Neural crest cell (in vitro differentiated cells): ENCODE results near the gene SART3. TPM values are rescaled to one million over a fixed set of nuclear protein-coding genes. Genes with fewer than 3 reads are reported as not detected.

ENCODE experiments used
- DNase-seq: peaks from one replicate; pipeline ENCODE4 v3.0.0; 2021; ENCODE audit warnings: low read depth, mixed read lengths, low spot score
- H3K27ac Mint-ChIP-seq: one replicate; pipeline ENCODE4 v1.8.0; 2021; ENCODE audit warnings: mild to moderate bottlenecking, mixed read lengths; ENCODE audit not compliant: unreplicated experiment
- H3K27me3 Mint-ChIP-seq: 2 replicates; pipeline ENCODE4 v1.8.0; 2021; ENCODE audit warnings: low read depth, mild to moderate bottlenecking, mixed read lengths
- H3K36me3 Mint-ChIP-seq: 2 replicates; pipeline ENCODE4 v1.8.0; 2021; ENCODE audit warnings: low read depth, mild to moderate bottlenecking, mixed read lengths
- H3K4me1 Mint-ChIP-seq: 2 replicates; pipeline ENCODE4 v1.8.0; 2021; ENCODE audit warnings: mixed read lengths
- H3K4me3 Mint-ChIP-seq: one replicate; pipeline ENCODE4 v1.8.0; 2021; ENCODE audit warnings: mild to moderate bottlenecking, mixed read lengths
- H3K9me3 Mint-ChIP-seq: 2 replicates; pipeline ENCODE4 v1.8.0; 2021; ENCODE audit warnings: mixed read lengths
- total RNA-seq: library from RNA; stranded (reverse); gene quantifications from 2 replicates; pipeline ENCODE4 v1.2.1, GENCODE V29; 2021
- TF ChIP-seq, protein P1 (sequence below): fragments of 200-600 bp; sonication (generic); conservative IDR thresholded peaks from 2 replicates; pipeline ENCODE4 v1.5.0; 2021; ENCODE audit warnings: antibody characterized with exemption, mild to moderate bottlenecking

SART3 gene
- total RNA-seq, 1 donor from 2014 or later, result 89.5 TPM

DNA sequence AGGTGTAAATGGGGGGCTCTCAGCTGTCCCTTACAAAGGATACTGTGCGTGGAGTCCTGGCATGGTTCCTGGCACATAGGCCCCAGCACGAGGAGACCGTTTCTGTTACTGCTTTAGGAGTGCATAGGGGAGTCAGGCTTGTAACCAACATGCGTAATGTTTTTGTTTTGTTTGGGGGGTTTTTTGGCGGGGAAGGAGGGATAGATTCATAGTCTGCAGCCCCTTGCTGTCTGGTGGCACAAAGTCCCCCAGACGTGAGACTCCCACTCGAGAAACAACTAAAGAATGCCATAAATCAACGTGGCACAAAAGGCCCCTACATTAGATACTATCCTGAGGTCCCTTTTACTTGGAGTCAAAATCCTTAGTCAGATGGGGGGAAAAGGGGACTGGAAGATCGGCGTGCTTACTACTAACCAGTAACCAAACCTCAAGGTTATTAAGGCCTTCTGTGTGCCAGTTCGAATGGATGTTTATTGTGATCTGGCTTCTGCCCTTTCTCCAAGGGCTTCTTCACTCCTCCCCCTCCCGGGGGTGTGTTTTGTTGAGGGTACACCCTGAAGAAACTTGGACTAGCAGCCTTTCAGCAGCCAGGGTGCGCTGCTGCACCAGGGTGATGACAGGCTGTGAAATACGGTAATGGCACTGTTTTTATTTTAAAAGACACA lies 2.3 kb upstream of the SART3 start:
- H3K27ac Mint-ChIP-seq, result peak overlapping the region; percentile 97
- H3K9me3 Mint-ChIP-seq, result no peaks in the 10 kb centered on the region
- H3K4me3 Mint-ChIP-seq, result peak overlapping the region; percentile 100
- peaks cover 1% of the 10 kb centered on the region for H3K36me3 Mint-ChIP-seq
- no peaks in the 10 kb centered on the region for H3K27me3 Mint-ChIP-seq
- DNase-seq, result peak; percentile 64
- TF ChIP-seq, protein P1, sequence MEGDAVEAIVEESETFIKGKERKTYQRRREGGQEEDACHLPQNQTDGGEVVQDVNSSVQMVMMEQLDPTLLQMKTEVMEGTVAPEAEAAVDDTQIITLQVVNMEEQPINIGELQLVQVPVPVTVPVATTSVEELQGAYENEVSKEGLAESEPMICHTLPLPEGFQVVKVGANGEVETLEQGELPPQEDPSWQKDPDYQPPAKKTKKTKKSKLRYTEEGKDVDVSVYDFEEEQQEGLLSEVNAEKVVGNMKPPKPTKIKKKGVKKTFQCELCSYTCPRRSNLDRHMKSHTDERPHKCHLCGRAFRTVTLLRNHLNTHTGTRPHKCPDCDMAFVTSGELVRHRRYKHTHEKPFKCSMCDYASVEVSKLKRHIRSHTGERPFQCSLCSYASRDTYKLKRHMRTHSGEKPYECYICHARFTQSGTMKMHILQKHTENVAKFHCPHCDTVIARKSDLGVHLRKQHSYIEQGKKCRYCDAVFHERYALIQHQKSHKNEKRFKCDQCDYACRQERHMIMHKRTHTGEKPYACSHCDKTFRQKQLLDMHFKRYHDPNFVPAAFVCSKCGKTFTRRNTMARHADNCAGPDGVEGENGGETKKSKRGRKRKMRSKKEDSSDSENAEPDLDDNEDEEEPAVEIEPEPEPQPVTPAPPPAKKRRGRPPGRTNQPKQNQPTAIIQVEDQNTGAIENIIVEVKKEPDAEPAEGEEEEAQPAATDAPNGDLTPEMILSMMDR, result peak; percentile 88
- H3K4me1 Mint-ChIP-seq, result peaks cover 34% of the 10 kb centered on the region

DNA sequence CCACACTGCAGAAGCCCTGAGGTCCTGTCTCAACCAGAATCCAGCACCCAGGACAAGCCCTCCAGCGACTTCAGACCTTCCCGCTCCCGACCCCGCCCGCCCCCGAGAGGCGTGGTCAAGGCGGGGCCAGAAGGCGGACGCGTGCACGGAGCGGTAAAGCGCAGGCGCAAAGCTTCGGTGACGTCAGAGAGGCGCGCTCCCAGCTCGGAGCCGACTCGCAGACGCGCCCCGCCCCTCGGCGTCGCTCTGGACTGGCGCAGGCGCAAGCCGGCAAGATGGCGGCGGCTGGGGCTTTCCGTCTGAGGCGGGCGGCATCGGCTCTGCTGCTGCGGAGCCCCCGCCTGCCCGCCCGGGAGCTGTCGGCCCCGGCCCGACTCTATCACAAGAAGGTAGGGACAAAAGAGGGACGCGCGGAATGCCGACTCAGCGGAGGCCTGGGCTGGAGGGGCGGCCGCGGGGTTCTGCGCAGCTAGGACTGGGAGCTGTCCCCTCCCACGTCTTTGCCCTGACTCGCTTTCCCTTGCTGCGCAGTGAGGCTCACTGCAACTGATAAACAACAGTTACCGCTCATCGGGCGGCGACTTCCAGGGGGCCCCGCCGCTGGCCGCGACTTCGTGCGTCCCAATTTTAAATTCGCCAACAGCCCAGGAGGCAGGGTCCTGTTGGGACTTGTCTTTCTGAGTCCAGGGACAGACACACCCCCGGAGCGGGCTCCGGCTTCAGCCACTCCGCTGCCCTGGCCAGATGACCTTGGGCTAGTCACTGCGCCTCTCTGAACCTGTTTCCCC lies 1.6 kb upstream of the SART3 start, which contains the start of gene ISCU:
TSS of gene ISCU (plus strand) at position 249 of the 788 bp plus-strand sequence. CDS start at position 276, 27 bp downstream.
- Mint-ChIP-seq H3K36me3 (no peaks in the 10 kb centered on the region), H3K9me3 (no peaks in the 10 kb centered on the region), H3K4me1 (peaks cover 34% of the 10 kb centered on the region), H3K27me3 (no peaks in the 10 kb centered on the region), H3K27ac (peak within 1 kb of the TSS; percentile 100), H3K4me3 (peak within 1 kb of the TSS; percentile 100)
- DNase-seq, result peak; percentile 99
- TF ChIP-seq, protein P1, result no peak

DNA sequence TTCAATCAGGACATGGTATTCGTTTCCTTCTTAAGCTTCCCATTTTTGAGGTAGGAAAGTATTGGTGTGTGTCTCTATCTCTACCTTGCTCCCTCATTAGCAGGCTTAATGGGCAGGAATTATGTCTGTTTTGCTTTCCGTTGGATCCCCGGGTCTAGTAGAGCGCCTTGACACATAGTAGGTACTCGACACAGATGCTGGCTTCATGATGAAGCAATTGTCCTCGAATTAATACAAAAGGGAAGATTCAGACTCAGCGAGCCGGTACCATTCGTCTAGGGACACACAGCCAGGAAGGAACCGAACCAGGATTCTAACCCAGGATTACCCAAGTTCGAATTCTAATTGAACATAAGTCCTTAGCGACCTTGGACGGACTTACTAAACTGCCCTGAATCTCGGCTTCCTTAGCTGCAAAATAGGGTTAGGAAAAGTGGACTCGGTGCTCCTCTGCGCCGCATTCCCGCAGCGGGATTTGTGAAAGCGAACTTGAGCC lies 927 bp upstream of the SART3 start:
- H3K4me3 Mint-ChIP-seq, result peak overlapping the region; percentile 100
- H3K27ac Mint-ChIP-seq, result peak overlapping the region; percentile 100
- DNase-seq, result no peak
- no peaks in the 10 kb centered on the region for H3K9me3 Mint-ChIP-seq
- TF ChIP-seq, protein P1, result no peak
- H3K36me3 Mint-ChIP-seq, result no peaks in the 10 kb centered on the region
- no peaks in the 10 kb centered on the region for H3K27me3 Mint-ChIP-seq
- peaks cover 37% of the 10 kb centered on the region for H3K4me1 Mint-ChIP-seq

DNA sequence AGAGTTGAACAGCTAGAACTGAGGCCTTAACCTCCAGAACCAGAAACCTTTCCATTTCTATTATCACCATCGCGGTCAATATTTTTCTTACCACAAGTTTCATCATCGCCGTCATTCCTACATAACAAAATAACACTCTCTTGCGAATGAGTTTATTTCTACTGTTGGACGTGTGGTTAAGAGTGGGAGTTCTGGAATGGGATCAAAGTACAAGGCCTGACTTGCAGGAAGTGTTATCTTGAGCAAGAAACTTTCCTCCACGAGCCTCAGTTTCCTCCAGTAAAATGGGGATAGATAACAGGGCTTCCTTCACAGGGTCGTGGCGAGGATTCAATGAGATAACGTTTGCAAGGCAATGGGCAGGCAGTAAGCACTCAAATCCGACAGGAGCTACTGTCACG lies 652 bp downstream of the SART3 start:
- Mint-ChIP-seq H3K27me3 (no peaks in the 10 kb centered on the region), H3K9me3 (no peaks in the 10 kb centered on the region), H3K4me1 (peaks cover 37% of the 10 kb centered on the region), H3K27ac (peak overlapping the region; percentile 100), H3K36me3 (no peaks in the 10 kb centered on the region), H3K4me3 (peak overlapping the region; percentile 100)
- DNase-seq, result no peak
- TF ChIP-seq, protein P1, result no peak

DNA sequence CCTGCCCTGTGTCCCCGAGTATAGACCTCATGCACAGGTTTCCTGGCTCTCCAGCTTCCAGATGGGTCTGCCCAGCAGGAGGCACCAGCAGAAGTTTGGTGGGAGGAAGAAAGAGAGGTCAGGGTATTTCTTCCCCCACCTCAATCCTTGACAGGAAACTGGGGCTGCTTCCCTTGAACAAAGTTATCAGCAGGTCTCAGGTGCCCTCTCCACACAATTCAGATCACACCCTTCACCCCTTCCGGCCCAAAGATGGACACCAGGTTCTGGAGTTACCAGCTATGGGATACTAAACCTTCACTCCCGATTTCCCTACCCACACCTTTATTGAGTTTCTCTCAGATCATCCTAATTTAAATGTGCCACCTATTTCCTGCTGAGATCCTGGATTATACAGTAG lies 1.2 kb downstream of the SART3 start:
- Mint-ChIP-seq H3K36me3 (no peaks in the 10 kb centered on the region), H3K4me3 (peak overlapping the region; percentile 100), H3K4me1 (peaks cover 37% of the 10 kb centered on the region), H3K27ac (peak overlapping the region; percentile 46), H3K27me3 (no peaks in the 10 kb centered on the region), H3K9me3 (no peaks in the 10 kb centered on the region)
- TF ChIP-seq, protein P1, result no peak
- no peak for DNase-seq
